Ammon's horn (tissue), 1 donor: ENCODE results near the gene EHBP1.

Source experiments
- DNase-seq: peaks from one replicate; pipeline ENCODE4 v3.0.0-alpha.2; 2016; ENCODE audit warnings: low spot score

EHBP1 gene

GRCh38 chr2:62884514-62884913 lies 179.0 kb downstream of the EHBP1 start:
- no peak for DNase-seq

GRCh38 chr2:62894966-62895631 lies 189.6 kb downstream of the EHBP1 start:
- DNase-seq: no peak

GRCh38 chr2:62895632-62896009 lies 190.1 kb downstream of the EHBP1 start:
- no peak for DNase-seq

GRCh38 chr2:62897187-62897827 lies 191.8 kb downstream of the EHBP1 start:
- DNase-seq: no peak

- no peak for DNase-seq
Observed at GRCh38 chr2:62904344-62904743, 198.8 kb downstream of the EHBP1 start.

GRCh38 chr2:62908145-62908544 lies 202.6 kb downstream of the EHBP1 start:
- DNase-seq: no peak

- no peak for DNase-seq
Observed at GRCh38 chr2:62913311-62913710, 207.8 kb downstream of the EHBP1 start.

GRCh38 chr2:62919041-62919440 lies 213.5 kb downstream of the EHBP1 start:
- DNase-seq: no peak

- no peak for DNase-seq
Observed at GRCh38 chr2:62920070-62920469, 214.6 kb downstream of the EHBP1 start.

GRCh38 chr2:62923242-62923641 lies 217.7 kb downstream of the EHBP1 start:
- DNase-seq: no peak

- no peak for DNase-seq
Observed at GRCh38 chr2:62923881-62924280, 218.4 kb downstream of the EHBP1 start.

GRCh38 chr2:62928015-62928414 lies 222.5 kb downstream of the EHBP1 start:
- no peak for DNase-seq

GRCh38 chr2:62931536-62931935 lies 226.0 kb downstream of the EHBP1 start:
- no peak for DNase-seq

GRCh38 chr2:62933398-62933917 lies 227.9 kb downstream of the EHBP1 start:
- no peak for DNase-seq

GRCh38 chr2:62934517-62934916 lies 229.0 kb downstream of the EHBP1 start:
- DNase-seq: no peak

- DNase-seq: no peak
Observed at GRCh38 chr2:62938126-62938525, 232.6 kb downstream of the EHBP1 start.

- no peak for DNase-seq
Observed at GRCh38 chr2:62939735-62940491, 234.4 kb downstream of the EHBP1 start.

- no peak for DNase-seq
Observed at GRCh38 chr2:62940697-62941096, 235.2 kb downstream of the EHBP1 start.

GRCh38 chr2:62941413-62941812 lies 235.9 kb downstream of the EHBP1 start:
- no peak for DNase-seq

GRCh38 chr2:62944362-62944761 lies 238.8 kb downstream of the EHBP1 start:
- DNase-seq: no peak

- no peak for DNase-seq
Observed at GRCh38 chr2:62947403-62947802, 241.9 kb downstream of the EHBP1 start.

- peak; percentile 10 for DNase-seq
Observed at GRCh38 chr2:62956651-62957050, 251.1 kb downstream of the EHBP1 start.

- no peak for DNase-seq
Observed at GRCh38 chr2:62958206-62958605, 252.7 kb downstream of the EHBP1 start.
